SK-N-SH (cell line): Measurements from ENCODE around the gene SV2B. TPM values are rescaled to one million over a fixed set of nuclear protein-coding genes. Genes with fewer than 3 reads are reported as not detected.

Experiments used
- CTCF ChIA-PET: fragments of 300-600, 350-600 bp; formaldehyde crosslinking; extraction: SDS; loops from one replicate; lab custom pipeline; 2021; lab: Yijun Ruan, JAX
- POLR2A ChIA-PET: fragments of 350-600 bp; sonication (Branson Sonifier 250); formaldehyde crosslinking; extraction: SDS; loops from one replicate; lab custom pipeline; 2020; ENCODE audit warnings: antibody characterized with exemption, inconsistent platforms; lab: Yijun Ruan, JAX
- DNase-seq: peaks from one replicate; pipeline ENCODE4 v3.0.0; 2012
- H2AFZ ChIP-seq: fragments of 200-600 bp; sonication (generic); 2 replicates; pipeline ENCODE4 v1.8.1; 2016; ENCODE audit warnings: antibody characterized with exemption, mild to moderate bottlenecking, low read depth
- H3F3A ChIP-seq: fragments of 200-600 bp; sonication (generic); replicated peaks from 2 replicates; pipeline ENCODE3; 2016; ENCODE audit warnings: antibody characterized with exemption, mild to moderate bottlenecking; ENCODE audit not compliant: insufficient read depth
- H3K27ac ChIP-seq, 2 experiments: fragments of 200-500 bp in 1 of 2; fragments of 200-600 bp in 1 of 2; sonication (Bioruptor generic) in 1 of 2; sonication (generic), shearing (Covaris generic) in 1 of 2; 2 replicates each; pipeline versions ENCODE4 v1.5.1 to v1.6.1; 2014 to 2016; ENCODE audit warnings: low read depth in 2 of 2, inconsistent platforms in 1 of 2, low read length in 1 of 2, mild to moderate bottlenecking in 1 of 2, mixed read lengths in 1 of 2
- H3K27me3 ChIP-seq: fragments of 200-600 bp; sonication (generic), shearing (Covaris generic); 2 replicates; pipeline ENCODE4 v1.6.1; 2016; ENCODE audit warnings: mixed run types; ENCODE audit not compliant: insufficient read depth
- H3K36me3 ChIP-seq, 2 experiments: fragments of 200-500 bp in 1 of 2; fragments of 200-600 bp in 1 of 2; sonication (Bioruptor generic) in 1 of 2; sonication (generic) in 1 of 2; replicated peaks in 1 of 2; 2 replicates each; pipeline versions ENCODE3 to v1.5.1; 2014 to 2016; ENCODE audit warnings: low read length in 1 of 2, mild to moderate bottlenecking in 1 of 2; ENCODE audit not compliant: insufficient read depth in 2 of 2, control insufficient read depth in 1 of 2
- H3K4me1 ChIP-seq, 2 experiments: fragments of 200-500 bp in 1 of 2; fragments of 200-600 bp in 1 of 2; sonication (Bioruptor generic) in 1 of 2; sonication (generic), shearing (Covaris generic) in 1 of 2; 2 replicates each; pipeline versions ENCODE4 v1.5.1 to v1.6.1; 2014 to 2016; ENCODE audit warnings: low read depth in 1 of 2, low read length in 1 of 2, mixed run types in 1 of 2; ENCODE audit not compliant: insufficient read depth in 2 of 2, control insufficient read depth in 1 of 2
- H3K4me2 ChIP-seq: fragments of 200-600 bp; sonication (generic), shearing (Covaris generic); 2 replicates; pipeline ENCODE4 v1.6.1; 2017; ENCODE audit warnings: mixed run types
- H3K4me3 ChIP-seq, 2 experiments: fragments of 200-500 bp in 1 of 2; fragments of 200-600 bp in 1 of 2; sonication (Bioruptor generic) in 1 of 2; sonication (generic), shearing (Covaris generic) in 1 of 2; 2 replicates each; pipeline versions ENCODE4 v1.5.1 to v1.8.1; 2014 to 2016; ENCODE audit warnings: low read depth in 2 of 2, inconsistent platforms in 1 of 2, low read length in 1 of 2, mild to moderate bottlenecking in 1 of 2, mixed read lengths in 1 of 2, moderate library complexity in 1 of 2
- H3K79me2 ChIP-seq: fragments of 200-600 bp; sonication (generic); 2 replicates; pipeline ENCODE4 v1.8.1; 2017; ENCODE audit warnings: mild to moderate bottlenecking; ENCODE audit not compliant: insufficient read depth
- H3K9ac ChIP-seq: fragments of 200-600 bp; sonication (generic); 2 replicates; pipeline ENCODE4 v1.6.1; 2017; ENCODE audit warnings: mixed run types
- H3K9me2 ChIP-seq: fragments of 200-600 bp; sonication (generic); 2 replicates; pipeline ENCODE4 v1.6.1; 2017; ENCODE audit warnings: mixed run types
- H3K9me3 ChIP-seq: fragments of 200-600 bp; sonication (generic); 2 replicates; pipeline ENCODE4 v1.6.1; 2017; ENCODE audit warnings: mixed run types, mild to moderate bottlenecking, moderate library complexity
- H4K20me1 ChIP-seq: fragments of 200-600 bp; sonication (generic); 2 replicates; pipeline ENCODE4 v1.6.1; 2017; ENCODE audit warnings: mild to moderate bottlenecking, mixed run types; ENCODE audit not compliant: insufficient read depth
- EP300 ChIP-seq, 2 experiments: IDR thresholded peaks; 2 replicates each; pipeline versions ENCODE4 v1.4.0 to v1.6.1; 2012; ENCODE audit warnings: borderline replicate concordance in 1 of 2, low read depth in 1 of 2, low read length in 1 of 2
- EZH2phosphoT487 ChIP-seq: fragments of 200-600 bp; sonication (generic); IDR thresholded peaks from 2 replicates; pipeline ENCODE4 v1.6.1; 2017; ENCODE audit warnings: low read depth, mixed run types, mild to moderate bottlenecking, antibody characterized with exemption, moderate library complexity, borderline replicate concordance
- MEF2A ChIP-seq: IDR thresholded peaks from 2 replicates; pipeline ENCODE4 v1.4.0; 2012; ENCODE audit warnings: low read depth, borderline replicate concordance
- RCOR1 ChIP-seq: fragments of 150-350 bp; IDR thresholded peaks from 2 replicates; pipeline ENCODE4 v1.6.1; 2017; ENCODE audit warnings: antibody characterized with exemption, low read length
- SMC3 ChIP-seq: IDR thresholded peaks from 2 replicates; pipeline ENCODE4 v1.6.1; 2012; ENCODE audit warnings: low read depth, low read length, improper control_type of control experiment
- TEAD4 ChIP-seq: IDR thresholded peaks from 2 replicates; pipeline ENCODE4 v1.4.0; 2012; ENCODE audit warnings: mild to moderate bottlenecking, borderline replicate concordance; ENCODE audit not compliant: insufficient read depth
- USF2 ChIP-seq: fragments of 150-350 bp; IDR thresholded peaks from 2 replicates; pipeline ENCODE4 v1.6.1; 2017; ENCODE audit warnings: antibody characterized with exemption, low read length, low read depth, borderline replicate concordance
- WGBS: methylation state at CpG from one replicate; pipeline ENCODE4 v1.1.6; 2017; ENCODE audit warnings: low lambda C conversion rate; 5-methylcytosine and 5-hydroxymethylcytosine counted together
- polyA plus RNA-seq, 3 experiments: library from polyadenylated mRNA; depleted of rRNA; stranded (reverse); fragments of >200 nt; gene quantifications; 2 replicates each; pipeline ENCODE4 v1.2.3, GENCODE V29; 2012

SV2B gene
- polyA plus RNA-seq, 1 of the 3 experiments (the other 2 are of a cell fraction), result not detected

GRCh38 chr15:91208371-91208770 is 108.3 kb downstream of the SV2B start (continued):
- no peak for TF ChIP-seq EP300 (IDR thresholded peaks at IDR 0.05; ENCODE audit: borderline replicate concordance in 1 of 2, low read depth in 1 of 2, low read length in 1 of 2)
- no peak for TF ChIP-seq SMC3
- TF ChIP-seq MEF2A, result no peak

- no peak for TF ChIP-seq RCOR1
- TF ChIP-seq, all 33 proteins: peak for 0
- Histone ChIP-seq H3K79me2 (no peaks in the 10 kb centered on the region), H3F3A (no peaks in the 10 kb centered on the region), H3K4me2 (no peak overlapping the region), H3K9me3 (no peaks in the 10 kb centered on the region), H3K27me3 (no peaks in the 10 kb centered on the region), H3K36me3 (no peaks in the 10 kb centered on the region), H2AFZ (no peak overlapping the region), H3K27ac (no peak overlapping the region), H4K20me1 (no peaks in the 10 kb centered on the region), H3K4me1 (no peaks in the 10 kb centered on the region; a peak in 1 of 4 replicates), H3K4me3 (no peak overlapping the region), H3K9me2 (no peaks in the 10 kb centered on the region), H3K9ac (no peak overlapping the region)
- ChIA-PET CTCF (interaction anchor here (0.9 to 1.7 kb wide), 2 partner anchors 156 to 252 kb away, joined by 3 to 4 read pairs; no protein-coding TSS in a partner anchor), POLR2A (no interaction called here)
- DNase-seq, result no peak
- 5% methylated on average over 4 of the region's 4 CpGs for WGBS
Measured at GRCh38 chr15:91209318-91209717, 109.3 kb downstream of the SV2B start.

GRCh38 chr15:91209726-91210125 is 109.7 kb downstream of the SV2B start:
- H3K27me3 ChIP-seq, result no peaks in the 10 kb centered on the region
- no peaks in the 10 kb centered on the region for H4K20me1 ChIP-seq
- H3K4me3 ChIP-seq, result no peak overlapping the region
- H3K9ac ChIP-seq, result no peak overlapping the region
- H3K9me3 ChIP-seq, result no peaks in the 10 kb centered on the region
- no peak overlapping the region for H3K4me2 ChIP-seq
- H3F3A ChIP-seq, result no peaks in the 10 kb centered on the region
- no peak overlapping the region for H2AFZ ChIP-seq
- H3K4me1 ChIP-seq, result no peaks in the 10 kb centered on the region; a peak in 1 of 4 replicates
- no peak overlapping the region for H3K27ac ChIP-seq
- TF ChIP-seq EZH2phosphoT487 (no peak), TEAD4 (no peak), USF2 (no peak)
- H3K36me3 ChIP-seq, result no peaks in the 10 kb centered on the region
- H3K9me2 ChIP-seq, result no peaks in the 10 kb centered on the region
- 9% methylated on average over 3 of the region's 3 CpGs for WGBS
- ChIA-PET CTCF (interaction anchor here (0.8 to 1.7 kb wide), 3 partner anchors 20 to 253 kb away, joined by 3 to 4 read pairs (median 3); no protein-coding TSS in a partner anchor), POLR2A (no interaction called here)
- H3K79me2 ChIP-seq, result no peaks in the 10 kb centered on the region
- no peak for DNase-seq
